HG03457 (cell line): ENCODE data around the gene SMIM28.

Experiments used
- ATAC-seq: cut with Tn5 transposase; IDR thresholded peaks from one replicate; pipeline ENCODE4 v1.9.1; 2021; ENCODE audit warnings: moderate number of reproducible peaks; ENCODE audit not compliant: unreplicated experiment

Gene SMIM28

DNA sequence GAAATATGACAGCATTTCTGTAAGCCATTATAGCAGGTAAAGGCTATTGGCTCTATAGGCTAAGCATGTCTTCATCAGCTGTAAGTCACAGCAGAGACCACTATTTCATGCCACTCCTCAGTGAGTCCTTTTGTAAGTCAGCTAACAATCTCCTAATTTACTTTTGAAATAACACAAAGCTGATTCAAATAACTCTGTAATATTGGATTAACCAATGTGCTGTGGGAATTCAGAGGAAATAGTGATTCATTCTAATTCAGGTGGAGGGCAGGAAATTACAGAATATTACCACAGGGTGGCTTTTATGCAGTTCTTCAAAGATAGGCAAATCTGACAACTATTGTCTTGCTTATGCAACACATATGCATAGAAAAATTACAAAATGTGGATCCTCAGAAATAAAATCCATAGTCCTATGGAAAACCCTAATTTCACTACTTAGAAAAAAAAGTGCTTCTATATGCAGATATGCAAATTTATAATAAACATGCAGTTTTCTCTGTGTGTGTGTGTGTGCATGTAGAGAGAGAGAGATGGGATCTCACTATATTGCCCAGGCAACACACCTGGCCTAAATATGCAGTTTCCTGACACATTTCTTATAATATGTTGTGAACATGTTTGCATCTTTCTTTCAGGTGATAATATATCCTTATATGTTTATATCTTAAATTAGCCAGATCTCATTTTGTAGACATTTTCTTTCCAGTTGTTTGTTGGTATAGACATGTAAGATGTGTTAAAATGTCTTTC, 4.8 kb upstream of the SMIM28 start:
- ATAC-seq: no peak

DNA sequence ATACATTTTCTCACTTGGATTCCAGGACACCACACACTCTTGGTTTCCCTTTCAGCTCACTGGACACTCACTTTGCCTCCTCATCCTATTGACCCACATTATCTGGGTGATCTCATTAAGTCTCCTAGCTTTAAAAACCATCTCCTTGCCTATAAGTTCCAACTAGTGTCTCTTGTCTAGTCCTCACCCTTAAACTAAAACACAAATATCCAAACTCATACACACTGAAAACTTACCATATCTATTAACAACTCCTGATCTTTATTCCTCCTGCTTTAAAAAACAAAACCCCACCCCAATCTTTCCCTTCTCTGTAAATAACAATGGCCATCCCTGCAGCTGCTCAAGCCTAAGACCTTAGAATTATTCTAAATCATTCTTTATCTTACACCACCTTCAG, 3.5 kb upstream of the SMIM28 start:
- ATAC-seq: no peak

DNA sequence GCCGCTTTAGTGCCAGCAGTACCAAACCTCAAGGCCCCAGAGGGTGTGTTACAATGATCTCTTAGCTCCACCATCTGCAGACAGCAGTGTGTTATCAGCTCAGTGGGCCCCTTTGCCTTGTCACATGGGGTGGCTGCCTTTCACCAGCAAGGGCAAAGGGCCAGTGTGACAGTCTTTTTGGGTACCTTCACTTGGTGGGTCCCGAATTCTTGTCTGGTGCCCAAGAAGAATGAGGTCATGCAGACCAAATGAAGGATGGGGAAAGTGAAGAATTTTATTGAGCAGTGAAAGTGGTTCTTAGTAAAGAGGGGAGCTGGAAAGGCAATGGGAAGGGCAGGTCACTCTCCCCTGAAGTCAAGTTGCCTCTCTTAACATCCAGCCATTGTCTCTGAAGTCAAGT, 2.9 kb upstream of the SMIM28 start:
- ATAC-seq: no peak

DNA sequence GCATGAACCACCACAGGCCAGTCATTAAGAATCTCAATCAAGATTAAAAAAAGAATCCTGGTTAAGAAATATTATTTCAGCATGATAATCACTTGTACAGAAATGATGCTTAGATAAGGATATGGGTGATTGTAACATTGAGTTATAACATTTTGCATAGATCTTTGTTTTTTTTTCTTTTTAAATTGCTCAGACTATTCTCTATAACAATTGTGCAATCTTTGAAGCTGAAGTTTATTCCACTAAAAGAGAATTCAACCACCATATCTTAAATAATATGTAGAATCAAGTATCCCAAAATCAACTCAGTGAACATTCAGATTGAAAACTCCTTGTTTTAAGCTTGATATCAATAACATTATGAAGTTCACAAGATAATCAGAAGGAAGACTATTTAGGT, 663 bp upstream of the SMIM28 start:
- ATAC-seq: no peak

DNA sequence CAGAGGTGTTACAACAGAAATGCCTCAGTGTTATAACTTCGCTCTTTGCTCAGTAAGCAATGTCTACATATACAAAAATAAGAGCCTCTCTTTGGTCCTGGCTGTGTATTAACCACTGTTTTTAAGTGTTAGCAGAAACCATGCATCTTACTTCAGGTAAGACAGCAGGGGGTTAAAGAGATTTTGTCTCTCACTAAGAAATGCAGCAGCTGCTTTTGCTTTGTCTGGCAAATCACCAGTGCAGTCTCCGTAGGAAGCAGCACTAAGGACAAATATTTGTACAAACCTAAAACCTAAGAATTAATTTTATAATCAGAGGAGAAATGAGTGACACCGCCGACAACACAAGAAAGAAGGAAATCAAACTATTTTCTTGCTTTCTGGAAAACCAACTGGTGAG, 758 bp downstream of the SMIM28 start:
- no peak for ATAC-seq

DNA sequence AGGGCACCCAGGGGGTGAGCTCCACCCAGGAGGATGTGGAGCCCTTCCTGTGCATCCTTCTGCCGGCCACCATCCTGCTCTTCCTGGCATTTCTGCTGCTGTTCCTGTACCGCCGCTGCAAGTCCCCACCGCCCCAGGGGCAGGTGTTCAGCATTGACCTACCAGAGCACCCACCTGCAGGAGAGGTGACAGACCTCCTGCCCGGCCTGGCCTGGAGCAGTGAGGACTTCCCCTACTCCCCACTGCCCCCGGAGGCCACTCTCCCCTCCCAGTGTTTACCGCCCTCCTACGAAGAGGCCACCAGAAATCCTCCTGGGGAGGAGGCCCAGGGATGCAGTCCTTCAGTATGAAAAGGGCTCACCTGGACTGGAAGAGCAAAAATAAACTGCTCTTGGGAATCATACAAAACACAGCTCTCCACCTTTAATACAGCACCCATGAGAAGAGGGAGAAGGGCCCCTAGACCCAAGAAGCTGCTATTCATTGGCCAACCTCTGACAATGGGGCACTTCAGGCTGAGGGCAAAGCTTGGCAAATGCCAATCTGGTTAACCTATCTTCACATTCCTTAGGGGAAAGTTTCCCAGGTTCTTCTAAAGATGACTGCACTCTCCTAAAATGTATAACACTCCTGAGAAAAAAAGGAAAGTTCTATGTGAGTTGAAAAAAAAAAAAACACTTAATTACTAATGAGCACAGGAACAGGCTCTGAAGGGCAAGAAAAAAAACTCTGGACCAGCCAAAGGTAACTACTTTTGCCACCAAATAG, 5.0 kb downstream of the SMIM28 start:
- no peak for ATAC-seq

DNA sequence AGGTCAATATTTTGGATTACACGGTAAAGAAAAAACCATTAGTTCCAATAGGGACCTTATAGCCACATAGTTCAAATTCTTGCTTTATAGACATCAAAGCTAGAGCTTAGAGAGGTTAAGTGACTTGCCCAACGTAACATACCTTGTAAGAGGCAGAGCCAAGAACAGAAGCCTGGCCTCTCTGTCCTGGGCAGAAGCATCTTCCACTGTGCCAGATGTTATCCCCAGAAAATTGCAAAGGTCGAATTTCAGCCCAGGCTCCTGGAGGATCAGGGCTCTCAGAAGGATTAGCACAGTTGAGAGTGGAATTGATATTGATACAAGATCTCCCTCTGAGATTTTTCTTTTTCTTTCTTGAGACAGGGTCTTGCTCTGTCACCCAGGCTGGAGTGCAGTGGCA, 6.1 kb downstream of the SMIM28 start:
- ATAC-seq: no peak

DNA sequence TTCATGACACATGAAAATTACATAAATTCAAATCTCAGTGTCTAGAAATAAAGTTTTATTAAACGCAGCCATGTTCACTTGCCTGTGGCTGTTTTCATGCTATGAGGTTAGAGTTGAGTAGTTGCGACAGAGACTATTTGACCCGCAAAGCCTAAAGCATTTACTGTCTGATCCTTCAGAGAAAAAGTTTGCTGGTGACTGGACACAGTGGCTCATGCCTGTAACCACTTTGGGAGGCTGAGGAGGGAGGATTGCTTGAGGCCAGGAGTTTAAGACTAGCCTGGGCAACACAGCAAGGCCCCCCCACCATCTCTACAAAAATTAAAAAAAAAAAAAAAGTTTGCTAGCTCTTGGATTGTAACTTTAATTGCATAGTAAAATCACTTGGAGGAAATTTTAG, 9.2 kb downstream of the SMIM28 start:
- ATAC-seq: no peak

DNA sequence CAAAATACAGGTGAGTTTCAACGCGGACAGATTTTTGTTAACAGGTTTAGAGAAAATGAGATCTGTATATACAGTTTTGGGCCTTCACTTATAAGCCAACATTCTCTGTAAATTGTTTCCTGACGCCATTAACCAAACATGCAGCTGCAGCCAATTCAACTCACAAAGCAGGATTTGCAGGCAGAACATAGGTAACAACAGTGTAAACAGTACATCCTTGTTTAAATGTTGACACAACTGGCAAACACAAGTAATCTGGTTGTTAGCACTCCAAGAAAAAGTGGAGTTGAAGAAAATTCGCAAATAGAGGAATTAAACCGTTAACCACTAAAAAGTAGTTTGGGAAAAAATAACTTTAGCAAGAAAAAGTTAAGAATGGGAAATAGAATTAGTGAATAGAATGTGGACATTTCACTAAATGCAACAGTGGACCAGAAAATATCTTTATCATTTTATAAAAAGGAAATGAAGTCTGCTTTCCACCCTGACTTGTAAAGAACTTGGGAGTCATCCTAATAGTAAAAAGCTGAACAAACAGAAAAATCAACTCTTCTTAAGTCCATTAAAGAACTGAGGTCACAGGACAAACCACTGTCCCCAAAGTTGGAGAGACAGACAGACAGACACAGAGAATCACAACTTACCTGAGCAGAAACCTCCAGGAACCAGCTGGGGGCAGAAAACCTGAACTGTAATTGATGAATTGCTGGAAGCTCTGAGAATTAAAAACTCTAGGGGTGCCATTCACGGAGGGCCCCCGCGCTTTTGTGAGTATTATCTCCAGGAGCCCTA, 10.1 kb downstream of the SMIM28 start:
- no peak for ATAC-seq

DNA sequence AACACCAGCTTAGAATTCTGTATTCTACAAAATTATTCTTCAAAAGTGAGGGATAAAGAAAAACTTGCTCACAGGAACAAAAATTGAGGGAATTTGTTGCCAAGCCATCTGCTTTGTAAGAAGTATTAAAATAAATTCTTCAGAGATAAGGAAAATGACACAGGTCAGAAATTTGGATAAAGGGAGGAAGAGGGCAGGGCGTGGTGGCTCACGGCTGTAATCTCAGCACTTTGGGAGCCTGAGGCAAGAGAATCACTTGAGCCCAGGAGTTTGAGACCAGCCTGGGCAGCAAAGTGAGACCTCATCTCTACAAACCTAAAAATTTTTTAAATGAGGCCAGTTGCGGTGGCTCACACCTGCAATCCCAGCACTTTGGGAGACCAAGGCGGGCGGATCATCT, 11.8 kb downstream of the SMIM28 start:
- no peak for ATAC-seq

DNA sequence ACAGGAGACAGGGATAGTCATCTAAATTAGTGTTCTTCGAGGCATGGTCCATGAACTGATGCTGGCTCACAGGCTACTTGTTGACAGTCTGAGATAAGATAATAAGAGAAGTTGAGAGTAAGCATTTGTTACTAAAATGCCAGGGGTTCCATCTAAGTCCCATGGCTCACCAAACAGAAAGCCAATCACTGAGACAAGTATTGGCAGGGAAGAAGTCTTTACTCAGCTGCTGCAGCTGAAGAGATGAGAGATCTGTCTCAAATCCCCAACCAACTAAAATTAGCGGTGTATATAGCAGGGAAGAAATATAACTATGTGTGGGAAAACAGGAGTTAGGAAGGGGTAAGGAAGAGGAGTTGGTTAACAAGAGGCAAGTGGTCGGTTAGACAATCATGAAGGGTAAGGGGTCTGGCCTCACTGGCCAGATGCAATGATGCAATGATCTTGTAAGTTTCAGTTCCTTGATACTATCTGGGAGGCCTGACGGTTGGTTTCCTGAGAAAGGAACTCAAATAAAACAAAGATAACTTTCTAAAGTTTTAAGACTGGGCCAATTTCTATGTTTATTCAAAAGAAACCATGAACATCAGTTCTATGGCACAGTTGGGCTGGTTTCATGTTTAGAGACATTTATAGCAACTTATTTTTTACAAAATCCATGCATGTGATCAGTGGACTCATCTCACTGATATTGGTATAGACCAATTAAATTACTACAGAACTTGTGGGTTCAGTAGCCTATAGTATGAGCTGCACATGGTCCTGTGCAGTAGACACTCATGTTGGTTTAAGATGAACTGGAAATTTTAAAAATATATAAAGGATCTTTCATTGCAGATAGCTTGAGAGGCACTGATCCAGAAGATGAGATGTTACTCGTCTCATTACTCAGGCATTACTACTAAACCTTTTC, 16.4 kb downstream of the SMIM28 start:
- no peak for ATAC-seq

DNA sequence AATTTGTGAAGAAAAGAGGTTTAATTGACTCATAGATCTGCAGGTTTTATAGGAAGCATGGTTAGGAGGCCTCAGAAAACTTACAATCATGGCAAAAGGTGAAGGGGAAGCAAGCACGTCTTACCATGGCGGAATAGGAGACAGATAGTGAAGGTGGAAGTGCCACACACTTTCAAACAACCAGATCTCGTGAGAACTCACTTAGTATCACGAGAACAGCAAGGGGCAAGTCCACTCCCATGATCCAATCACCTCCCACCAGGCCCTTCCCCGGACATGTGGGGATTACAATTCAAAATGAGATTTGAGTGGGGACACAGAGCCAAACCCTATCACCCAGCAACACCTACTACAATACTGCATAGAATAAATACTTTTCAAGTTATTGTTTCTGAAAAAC, 19.0 kb downstream of the SMIM28 start:
- ATAC-seq: no peak

DNA sequence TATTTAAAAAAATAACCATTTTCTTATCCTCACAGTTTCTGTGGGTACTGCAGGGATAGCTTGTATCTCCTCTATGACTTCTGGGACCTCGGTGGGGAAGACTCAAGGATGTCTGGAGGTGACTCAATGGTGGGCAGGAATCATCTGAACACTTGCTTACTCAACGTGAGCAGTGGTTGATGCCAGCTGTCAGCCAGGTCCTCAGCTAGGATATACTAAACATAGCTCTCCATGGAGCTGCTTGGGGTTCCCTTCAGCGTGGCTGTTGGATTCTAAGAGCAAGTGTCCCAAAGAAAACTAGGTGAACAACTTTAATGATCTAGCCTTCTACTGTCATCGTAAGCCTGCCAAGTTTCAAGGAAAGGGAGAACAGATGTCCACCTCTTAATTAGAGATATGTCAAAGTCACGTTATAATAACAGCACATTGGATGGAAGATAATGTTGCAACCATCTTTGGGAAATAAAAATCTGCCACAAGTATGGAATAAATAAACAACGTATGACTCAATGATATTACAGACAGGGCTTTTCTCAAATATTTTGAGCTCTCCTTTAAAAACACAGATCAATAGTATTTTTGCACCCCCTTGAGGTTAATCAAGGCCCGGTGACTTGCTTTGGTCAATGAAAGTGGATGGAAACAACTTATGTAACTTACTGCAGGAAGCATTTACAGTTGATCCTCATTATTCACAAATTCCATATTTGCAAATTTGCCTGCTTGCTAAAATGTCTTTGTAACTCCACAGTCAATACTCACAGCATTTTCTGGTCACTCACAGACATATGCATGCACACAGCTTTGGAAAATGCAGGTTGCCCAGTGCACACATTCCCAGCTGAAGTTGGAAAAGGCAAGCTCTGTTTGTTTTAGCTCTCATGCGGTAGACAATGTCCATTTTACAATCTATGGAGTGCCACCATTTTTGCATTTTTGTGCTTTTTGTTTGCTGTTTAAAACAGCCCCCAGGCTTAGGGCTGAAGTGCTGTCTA, 19.7 kb downstream of the SMIM28 start:
- no peak for ATAC-seq

DNA sequence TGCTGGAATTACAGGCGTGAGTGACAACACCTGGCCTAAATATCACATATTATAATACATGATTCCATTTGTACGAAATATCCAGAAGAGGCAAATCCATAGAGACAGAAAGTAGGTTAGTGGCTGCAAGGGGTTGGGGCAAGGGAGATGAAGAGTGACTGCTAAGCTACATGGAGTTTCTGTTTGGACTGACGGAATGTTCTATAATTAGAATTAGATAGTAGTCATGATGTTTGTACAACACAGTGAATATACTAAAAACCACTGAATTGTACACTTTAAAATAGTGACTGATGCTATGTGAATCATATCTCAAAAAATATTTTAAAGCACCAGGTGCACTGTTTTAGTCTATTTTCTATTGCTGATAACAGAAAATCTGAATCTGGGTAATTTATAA, 22.6 kb downstream of the SMIM28 start:
- ATAC-seq: no peak

DNA sequence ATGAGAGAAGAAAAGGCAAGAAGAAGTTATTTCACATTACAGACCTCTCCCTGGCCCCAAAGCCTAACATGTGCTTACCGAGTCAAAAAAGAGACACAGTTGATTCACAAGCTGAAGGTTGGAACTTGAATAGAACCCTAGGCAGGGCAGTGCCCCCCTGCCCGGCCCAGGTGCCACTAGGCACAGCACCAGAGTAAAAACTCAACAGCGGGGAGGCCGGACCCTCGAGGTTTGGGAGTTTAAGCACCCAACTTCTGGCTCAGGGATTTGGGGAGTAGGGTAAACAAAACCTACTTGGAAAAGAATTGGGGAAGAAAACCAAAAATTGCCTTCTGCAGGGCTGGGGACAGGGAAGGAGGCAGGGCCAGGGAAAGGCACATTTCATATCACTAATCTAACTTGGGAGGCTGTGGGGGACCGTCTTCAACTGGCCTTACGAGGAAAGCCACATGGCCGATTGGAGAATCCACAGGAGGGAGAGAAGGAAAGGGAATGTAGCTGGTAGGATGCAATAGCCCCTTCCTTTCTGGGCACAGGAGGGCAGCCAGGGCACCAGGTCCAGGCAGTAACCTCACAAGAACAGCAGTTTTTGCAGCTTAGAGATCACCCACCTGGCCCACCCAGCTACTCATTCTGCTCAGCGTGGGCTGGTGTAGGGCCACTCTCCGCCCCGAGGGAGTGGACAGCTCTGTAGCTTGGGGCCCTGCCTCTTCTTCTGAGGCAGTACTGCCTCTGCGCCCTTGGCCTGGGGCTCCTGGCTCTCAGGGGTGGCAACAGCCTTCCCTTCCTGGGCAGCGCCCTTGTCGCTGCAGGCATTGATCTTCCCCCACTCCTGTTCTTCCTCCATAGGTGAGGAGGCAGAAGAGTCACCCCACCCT, 24.5 kb downstream of the SMIM28 start:
- ATAC-seq: no peak

DNA sequence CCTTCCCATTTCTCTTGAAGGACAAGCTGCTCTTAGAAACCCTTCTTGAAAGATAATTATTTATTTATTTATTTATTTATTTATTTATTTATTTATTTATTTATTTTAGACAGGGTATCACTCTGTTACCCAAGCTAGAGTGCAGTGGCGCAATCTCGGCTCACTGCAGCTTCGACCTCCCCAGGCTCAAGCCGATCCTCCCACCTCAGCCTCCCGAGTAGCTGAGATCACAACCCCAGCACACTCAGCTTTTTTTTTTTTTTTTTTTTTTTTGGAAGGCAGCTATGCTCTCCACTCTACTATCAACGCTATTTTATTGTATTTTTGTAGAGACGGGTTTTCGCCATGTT, 25.1 kb downstream of the SMIM28 start:
- ATAC-seq: no peak

DNA sequence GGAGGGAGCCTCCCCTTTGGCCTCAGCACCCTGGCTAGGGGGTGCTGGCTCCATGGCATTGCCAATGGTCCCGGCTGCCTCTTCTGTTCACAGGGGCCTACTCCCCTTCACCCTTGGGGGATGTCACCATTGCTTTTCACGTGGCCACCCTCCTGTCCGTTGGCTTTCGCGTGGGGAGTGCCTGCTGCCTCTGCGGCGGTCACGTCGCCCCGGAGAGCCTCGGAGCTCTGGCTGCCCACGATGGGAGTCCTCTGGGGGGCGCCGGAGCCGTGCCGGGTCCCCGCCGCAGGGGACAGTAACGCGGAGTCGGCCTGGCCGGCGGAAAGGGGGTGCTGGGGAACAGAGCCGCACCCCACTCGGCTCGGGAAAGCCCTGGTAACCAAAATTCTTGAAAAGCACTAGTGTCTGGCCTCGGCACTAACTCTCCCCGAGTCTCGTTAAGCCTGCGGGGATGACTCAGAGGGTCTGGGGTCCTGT, 25.7 kb downstream of the SMIM28 start:
- peak; percentile 7 for ATAC-seq

DNA sequence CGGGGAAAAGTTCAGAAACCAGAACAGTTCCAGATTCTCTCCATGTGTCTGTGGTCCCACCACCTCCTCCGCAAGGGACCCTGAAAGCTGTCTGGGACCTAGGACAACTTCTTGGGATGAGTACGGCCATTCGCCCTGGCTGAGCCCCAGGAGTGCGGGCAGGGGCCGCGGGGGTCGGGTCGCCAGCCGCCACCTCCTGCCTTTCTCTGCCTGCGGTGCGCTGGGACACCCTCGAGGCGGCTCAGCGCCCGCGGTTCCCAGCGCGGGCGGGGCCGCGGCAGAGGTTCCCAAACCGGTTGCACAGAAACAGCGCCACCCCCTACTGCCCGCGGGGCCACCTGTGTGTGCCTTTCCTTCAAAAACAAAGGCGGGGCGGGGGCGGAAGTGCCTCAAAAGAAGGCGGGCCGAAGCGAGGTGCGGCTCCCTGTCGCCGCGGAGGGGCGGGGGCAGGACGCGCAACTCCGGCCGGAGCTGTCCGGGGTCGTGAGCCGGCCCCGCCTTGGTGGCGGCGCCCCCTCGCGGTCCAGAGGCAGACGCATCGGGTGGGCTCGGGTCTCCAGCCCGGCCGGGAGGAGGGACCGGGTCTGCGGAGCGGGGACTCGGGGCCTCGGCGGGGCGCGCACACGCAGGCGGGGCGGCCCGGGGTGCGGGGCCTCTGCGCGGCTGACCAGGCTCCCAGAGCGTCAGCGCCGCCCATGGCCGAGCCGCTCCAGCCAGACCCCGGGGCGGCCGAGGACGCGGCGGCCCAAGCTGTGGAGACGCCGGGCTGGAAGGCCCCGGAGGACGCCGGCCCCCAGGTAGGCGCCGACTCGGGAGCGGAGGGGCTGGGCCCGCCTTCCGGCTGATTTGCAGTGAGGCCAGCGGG, 26.3 kb downstream of the SMIM28 start, which contains the start of gene HEBP2:
TSS of gene HEBP2 (plus strand) at position 423 of the 865 bp plus-strand sequence. CDS start at position 696, 273 bp downstream.
- peak; percentile 90 for ATAC-seq
